Measurements from ENCODE around the gene CPSF4L. TPM values are rescaled to one million over a fixed set of nuclear protein-coding genes. Genes with fewer than 3 reads are reported as not detected.

The CPSF4L gene
- total RNA-seq, 1 donor from 2014 or later: not detected

DNA sequence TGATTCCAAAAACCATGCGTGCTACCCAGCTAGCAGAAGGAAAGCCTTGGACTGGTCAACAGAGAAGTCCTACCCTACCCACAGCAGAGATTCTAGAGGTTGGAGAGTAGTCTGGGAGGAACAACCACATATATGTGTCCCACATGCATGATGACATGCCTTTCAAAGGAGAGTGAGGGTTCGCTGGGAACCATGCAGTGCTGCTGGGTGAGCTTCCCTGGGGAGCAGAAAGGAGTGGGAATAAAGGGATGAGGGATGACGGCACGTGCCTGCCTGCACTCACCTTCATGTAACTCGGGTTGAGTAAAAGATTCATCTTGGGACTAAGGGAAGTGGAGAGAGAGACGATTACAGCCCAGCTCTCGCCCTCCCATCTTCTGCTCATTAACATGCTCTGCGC is 9.8 kb downstream of the CPSF4L start:
- H3K27me3 Mint-ChIP-seq (ENCODE audit: low read depth, unreplicated experiment): peaks cover 28% of the 10 kb centered on the region
- Histone ChIP-seq H3K27me3 (ENCODE audit: insufficient read depth, low read length) (no peaks in the 10 kb centered on the region), H2AFZ (ENCODE audit: low read depth, low read length) (no peak overlapping the region), H3K36me3 (ENCODE audit: insufficient read depth, low read length) (no peaks in the 10 kb centered on the region), H3K4me3 (ENCODE audit: insufficient read depth, low read depth, low read length) (no peak overlapping the region), H3K9me3 (ENCODE audit: insufficient read depth, low read depth, low read length) (no peaks in the 10 kb centered on the region), H3K9ac (ENCODE audit: low read length) (no peak overlapping the region), H3K4me1 (ENCODE audit: insufficient read depth, low read length) (no peaks in the 10 kb centered on the region), H3K4me2 (ENCODE audit: low read length) (no peak overlapping the region), H3K79me2 (ENCODE audit: insufficient read depth, low read length) (no peaks in the 10 kb centered on the region), H4K20me1 (ENCODE audit: insufficient read depth, low read length) (no peaks in the 10 kb centered on the region), H3K27ac (ENCODE audit: low read depth, low read length) (no peak overlapping the region)
- no peaks in the 10 kb centered on the region for H3K9me3 Mint-ChIP-seq (ENCODE audit: unreplicated experiment)
- H3K4me3 Mint-ChIP-seq (ENCODE audit: unreplicated experiment): no peak overlapping the region
- no peak for DNase-seq (ENCODE audit: low read depth)
- TF ChIP-seq EZH2 (IDR thresholded peaks at IDR 0.05; ENCODE audit: insufficient read depth, low read length): no peak
- no peak for TF ChIP-seq CTCF (IDR thresholded peaks at IDR 0.05; ENCODE audit: insufficient read depth, low read depth, low read length)
- no peaks in the 10 kb centered on the region for H3K4me1 Mint-ChIP-seq (ENCODE audit: low read depth, unreplicated experiment)
- FAIRE-seq: no peak
- H3K27ac Mint-ChIP-seq (ENCODE audit: unreplicated experiment): no peak overlapping the region
- peaks cover 2% of the 10 kb centered on the region for H3K36me3 Mint-ChIP-seq (ENCODE audit: low read depth, unreplicated experiment)

GRCh38 chr17:73250851-73251640 is 10.6 kb downstream of the CPSF4L start:
- Histone ChIP-seq H3K36me3 (ENCODE audit: insufficient read depth, low read length) (no peaks in the 10 kb centered on the region), H2AFZ (ENCODE audit: low read depth, low read length) (no peak overlapping the region), H4K20me1 (ENCODE audit: insufficient read depth, low read length) (no peaks in the 10 kb centered on the region), H3K27ac (ENCODE audit: low read depth, low read length) (no peak overlapping the region), H3K4me3 (ENCODE audit: insufficient read depth, low read depth, low read length) (no peak overlapping the region), H3K4me1 (ENCODE audit: insufficient read depth, low read length) (no peaks in the 10 kb centered on the region), H3K27me3 (ENCODE audit: insufficient read depth, low read length) (no peaks in the 10 kb centered on the region), H3K9me3 (ENCODE audit: insufficient read depth, low read depth, low read length) (no peaks in the 10 kb centered on the region), H3K4me2 (ENCODE audit: low read length) (no peak overlapping the region), H3K79me2 (ENCODE audit: insufficient read depth, low read length) (no peaks in the 10 kb centered on the region), H3K9ac (ENCODE audit: low read length) (no peak overlapping the region)
- Mint-ChIP-seq H3K27me3 (ENCODE audit: low read depth, unreplicated experiment) (peaks cover 28% of the 10 kb centered on the region), H3K4me1 (ENCODE audit: low read depth, unreplicated experiment) (no peaks in the 10 kb centered on the region), H3K36me3 (ENCODE audit: low read depth, unreplicated experiment) (peaks cover 2% of the 10 kb centered on the region), H3K4me3 (ENCODE audit: unreplicated experiment) (no peak overlapping the region), H3K27ac (ENCODE audit: unreplicated experiment) (no peak overlapping the region), H3K9me3 (ENCODE audit: unreplicated experiment) (no peaks in the 10 kb centered on the region)
- TF ChIP-seq EZH2 (IDR thresholded peaks at IDR 0.05; ENCODE audit: insufficient read depth, low read length): no peak
- TF ChIP-seq CTCF (IDR thresholded peaks at IDR 0.05; ENCODE audit: insufficient read depth, low read depth, low read length): no peak
- no peak for DNase-seq (ENCODE audit: low read depth)
- no peak for FAIRE-seq

DNA sequence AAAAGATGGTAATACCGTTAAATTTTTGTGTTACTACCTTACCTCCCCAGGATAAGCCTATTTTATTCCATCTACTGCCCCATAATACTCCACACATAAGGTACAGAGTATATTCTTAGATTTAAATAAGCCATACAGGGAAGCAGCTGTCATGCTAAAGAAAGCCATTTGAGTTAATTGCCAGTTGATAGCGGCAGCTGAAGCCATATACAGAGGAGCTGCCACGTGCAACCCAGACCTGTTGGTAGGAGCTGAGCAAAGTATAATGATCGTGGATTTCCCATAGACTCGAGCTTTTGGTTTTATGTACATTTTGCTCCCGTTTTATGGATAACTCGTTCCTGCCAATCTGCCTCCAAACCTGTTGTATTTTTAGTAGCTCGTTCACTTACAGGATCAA is 12.0 kb downstream of the CPSF4L start:
- Mint-ChIP-seq H3K4me3 (ENCODE audit: unreplicated experiment) (no peak overlapping the region), H3K27me3 (ENCODE audit: low read depth, unreplicated experiment) (peaks cover 25% of the 10 kb centered on the region), H3K36me3 (ENCODE audit: low read depth, unreplicated experiment) (peaks cover 2% of the 10 kb centered on the region), H3K27ac (ENCODE audit: unreplicated experiment) (no peak overlapping the region), H3K4me1 (ENCODE audit: low read depth, unreplicated experiment) (no peaks in the 10 kb centered on the region), H3K9me3 (ENCODE audit: unreplicated experiment) (no peaks in the 10 kb centered on the region)
- H2AFZ ChIP-seq (ENCODE audit: low read depth, low read length): no peak overlapping the region
- DNase-seq (ENCODE audit: low read depth) (no peak), FAIRE-seq (no peak)
- H3K27me3 ChIP-seq (ENCODE audit: insufficient read depth, low read length): no peaks in the 10 kb centered on the region
- no peak overlapping the region for H3K27ac ChIP-seq (ENCODE audit: low read depth, low read length)
- no peak overlapping the region for H3K4me3 ChIP-seq (ENCODE audit: insufficient read depth, low read depth, low read length)
- H3K79me2 ChIP-seq (ENCODE audit: insufficient read depth, low read length): no peaks in the 10 kb centered on the region
- H3K9me3 ChIP-seq (ENCODE audit: insufficient read depth, low read depth, low read length): no peaks in the 10 kb centered on the region
- H3K36me3 ChIP-seq (ENCODE audit: insufficient read depth, low read length): peaks cover 3% of the 10 kb centered on the region
- H3K4me2 ChIP-seq (ENCODE audit: low read length): no peak overlapping the region
- TF ChIP-seq CTCF (IDR thresholded peaks at IDR 0.05; ENCODE audit: insufficient read depth, low read depth, low read length) (no peak), EZH2 (IDR thresholded peaks at IDR 0.05; ENCODE audit: insufficient read depth, low read length) (no peak)
- H3K4me1 ChIP-seq (ENCODE audit: insufficient read depth, low read length): no peaks in the 10 kb centered on the region
- no peaks in the 10 kb centered on the region for H4K20me1 ChIP-seq (ENCODE audit: insufficient read depth, low read length)
- H3K9ac ChIP-seq (ENCODE audit: low read length): no peak overlapping the region

All from astrocyte (in vitro differentiated cells and primary cell).